ENCODE data around the gene NUP93.

Gene NUP93

DNA sequence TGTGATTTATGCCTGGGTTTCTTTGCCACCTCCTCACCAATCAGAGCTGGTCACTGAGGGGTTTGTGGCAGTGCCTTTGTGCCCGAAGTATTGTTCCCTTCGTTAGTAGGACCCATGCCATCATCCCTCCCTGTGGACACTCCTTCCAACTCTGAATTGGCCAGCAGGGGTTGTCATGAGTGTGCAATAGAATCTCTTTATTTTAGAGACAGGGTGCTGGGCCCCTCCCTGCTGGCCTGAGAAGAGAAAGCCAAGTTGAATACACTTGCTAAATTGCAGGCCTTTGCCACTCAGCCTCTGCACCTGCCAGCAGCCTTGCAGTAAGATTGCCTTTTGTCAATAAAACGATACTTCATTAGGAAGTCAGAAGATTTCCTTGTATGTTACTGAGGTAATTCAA lies 94.4 kb downstream of the NUP93 start:
- DNase-seq, result no peak

DNA sequence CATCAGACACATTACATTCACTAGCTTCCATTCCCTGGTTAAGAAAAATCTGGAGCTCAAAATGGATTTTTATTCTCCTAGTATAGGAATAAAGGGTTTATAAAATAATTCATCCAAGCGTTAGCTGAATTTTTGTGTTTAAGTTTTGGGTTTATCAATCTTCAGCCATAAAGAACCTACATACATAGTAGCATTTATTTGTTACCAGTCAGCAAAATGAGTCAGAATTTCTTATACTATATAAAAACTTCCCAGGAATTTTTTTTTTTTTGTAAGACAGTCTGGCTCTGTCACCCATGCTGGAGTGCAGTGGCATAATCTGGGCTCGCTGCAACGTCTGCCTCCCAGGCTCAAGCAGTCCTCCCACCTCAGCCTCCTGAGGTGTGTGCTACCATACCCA lies 94.9 kb downstream of the NUP93 start:
- DNase-seq, result no peak

DNA sequence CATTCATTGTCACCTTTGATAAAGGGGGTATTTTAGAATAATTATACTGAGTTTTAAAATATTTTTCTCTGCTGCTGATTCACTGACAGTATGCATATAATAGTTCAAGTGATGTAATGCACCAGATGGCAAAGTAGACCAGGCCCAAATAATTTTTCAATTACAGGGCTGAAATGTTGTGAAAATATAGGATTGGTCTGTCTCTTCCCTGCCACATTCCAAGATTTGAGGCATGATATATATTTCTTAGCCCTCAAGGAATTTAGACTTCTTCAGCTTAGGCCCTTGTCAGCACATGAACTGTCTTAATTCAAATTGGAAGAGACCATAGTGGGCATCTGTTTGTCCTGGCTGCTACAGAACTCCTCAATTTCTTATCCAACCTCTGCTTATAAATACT lies 95.9 kb downstream of the NUP93 start:
- no peak for DNase-seq

- DNase-seq, result no peak
These were observed 98.7 kb downstream of the NUP93 start for GRCh38 chr16:56828647-56829046.

GRCh38 chr16:56830669-56831068 lies 100.7 kb downstream of the NUP93 start:
- no peak for DNase-seq

DNA sequence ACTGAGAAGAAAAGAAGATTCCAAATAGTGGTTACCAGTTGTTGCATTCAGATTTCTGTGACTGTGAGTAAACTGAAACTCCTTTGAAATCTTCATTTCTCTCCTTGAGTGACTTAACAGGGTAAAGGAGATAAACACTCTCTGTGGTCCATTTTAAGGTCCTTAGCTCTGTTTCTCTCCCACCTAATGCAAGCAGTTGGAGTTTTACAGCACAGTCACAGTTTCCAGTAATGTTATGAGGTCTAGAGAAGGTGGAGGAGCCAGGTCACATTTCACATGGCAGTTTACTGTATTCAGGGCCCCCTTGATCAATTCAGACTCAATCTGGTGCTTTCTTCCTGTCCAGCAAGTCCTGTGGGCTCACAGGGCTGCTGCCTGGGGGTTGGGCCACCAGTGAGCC lies 102.8 kb downstream of the NUP93 start:
- no peak for DNase-seq

GRCh38 chr16:56833243-56833970 lies 103.5 kb downstream of the NUP93 start:
- DNase-seq, result no peak

- no peak for DNase-seq
These were observed 105.4 kb downstream of the NUP93 start for GRCh38 chr16:56835320-56835719.

- DNase-seq, result no peak
These were observed 106.7 kb downstream of the NUP93 start for GRCh38 chr16:56836410-56837230.

- no peak for DNase-seq
These were observed 108.9 kb downstream of the NUP93 start for GRCh38 chr16:56838622-56839337.

DNA sequence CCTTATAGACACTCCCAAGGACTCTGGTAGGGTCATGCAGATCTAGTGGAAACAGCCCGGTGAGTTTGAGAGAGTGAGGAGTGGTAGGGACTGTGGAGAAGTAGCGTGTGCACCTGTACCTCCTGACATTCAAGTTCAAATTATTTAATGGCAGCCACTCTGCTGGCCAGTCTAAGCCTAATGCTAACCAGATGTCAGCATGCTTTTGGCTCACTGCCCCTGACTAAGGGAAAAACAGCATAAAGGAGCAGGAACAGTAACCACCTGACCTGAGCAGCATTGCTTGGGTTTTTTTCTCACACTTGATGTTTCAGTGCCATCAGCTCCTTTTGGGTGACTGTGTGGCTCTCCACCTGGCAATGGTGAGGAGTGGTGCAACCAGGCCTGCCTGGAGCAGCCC lies 111.3 kb downstream of the NUP93 start:
- DNase-seq, result no peak

DNA sequence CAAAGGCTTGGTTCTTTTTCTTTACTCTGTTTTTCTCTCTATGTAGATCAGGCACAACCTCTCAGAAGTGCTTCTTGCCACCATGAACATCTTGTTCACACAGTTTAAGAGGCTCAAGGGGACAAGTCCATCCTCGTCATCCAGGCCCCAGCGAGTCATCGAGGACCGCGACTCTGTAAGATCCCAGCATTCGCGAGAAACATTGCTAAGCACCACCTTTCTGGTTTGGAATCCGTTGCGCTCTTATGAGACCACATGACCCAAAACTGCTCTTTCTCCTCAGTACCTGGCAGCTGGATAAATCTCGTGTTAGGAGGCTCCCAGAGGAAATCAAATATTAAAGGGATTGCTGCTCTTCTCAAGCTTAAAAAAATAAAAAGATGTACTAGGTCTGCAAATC lies 111.7 kb downstream of the NUP93 start:
- no peak for DNase-seq

- no peak for DNase-seq
These were observed 112.2 kb downstream of the NUP93 start for GRCh38 chr16:56842133-56842532.

- DNase-seq, result no peak
These were observed 114.1 kb downstream of the NUP93 start for GRCh38 chr16:56844056-56844455.

- no peak for DNase-seq
These were observed 117.4 kb downstream of the NUP93 start for GRCh38 chr16:56847173-56847910.

GRCh38 chr16:56848029-56848936 lies 118.4 kb downstream of the NUP93 start:
- DNase-seq, result no peak

DNA sequence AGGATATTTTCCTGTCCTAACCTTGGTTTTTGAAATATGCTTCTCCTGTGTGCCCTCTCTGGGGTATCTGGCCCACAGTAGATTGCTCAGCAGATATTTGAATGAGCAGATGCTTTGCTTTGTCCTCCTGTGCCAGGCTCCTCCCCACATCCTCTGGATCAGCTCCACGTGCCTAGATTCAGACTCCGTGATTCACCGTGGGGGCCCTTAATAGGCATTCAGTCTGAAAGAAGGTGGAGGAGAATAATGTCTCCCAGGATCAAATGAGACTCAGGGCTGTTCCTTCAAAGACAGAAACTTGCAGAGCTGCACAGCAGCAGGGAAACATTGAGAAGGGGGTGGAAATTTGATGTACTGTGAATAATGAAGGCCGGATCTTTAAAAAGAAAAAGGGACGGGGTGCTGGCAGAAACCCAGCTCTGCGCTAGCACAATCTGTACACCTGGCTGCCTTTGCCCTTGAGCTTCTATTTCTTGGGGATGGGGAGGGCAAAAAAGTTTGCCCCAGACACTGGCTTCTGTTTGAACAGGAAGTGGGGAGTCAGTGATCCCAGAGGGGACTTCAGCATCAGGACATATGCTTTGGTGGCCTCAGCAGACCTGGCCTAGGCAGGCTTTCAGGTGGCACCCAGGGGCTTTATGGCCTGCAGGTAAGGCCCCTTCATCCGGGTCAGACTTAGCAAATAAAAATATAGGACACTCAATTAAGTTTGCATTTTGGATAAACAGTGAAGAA lies 119.2 kb downstream of the NUP93 start:
- no peak for DNase-seq

DNA sequence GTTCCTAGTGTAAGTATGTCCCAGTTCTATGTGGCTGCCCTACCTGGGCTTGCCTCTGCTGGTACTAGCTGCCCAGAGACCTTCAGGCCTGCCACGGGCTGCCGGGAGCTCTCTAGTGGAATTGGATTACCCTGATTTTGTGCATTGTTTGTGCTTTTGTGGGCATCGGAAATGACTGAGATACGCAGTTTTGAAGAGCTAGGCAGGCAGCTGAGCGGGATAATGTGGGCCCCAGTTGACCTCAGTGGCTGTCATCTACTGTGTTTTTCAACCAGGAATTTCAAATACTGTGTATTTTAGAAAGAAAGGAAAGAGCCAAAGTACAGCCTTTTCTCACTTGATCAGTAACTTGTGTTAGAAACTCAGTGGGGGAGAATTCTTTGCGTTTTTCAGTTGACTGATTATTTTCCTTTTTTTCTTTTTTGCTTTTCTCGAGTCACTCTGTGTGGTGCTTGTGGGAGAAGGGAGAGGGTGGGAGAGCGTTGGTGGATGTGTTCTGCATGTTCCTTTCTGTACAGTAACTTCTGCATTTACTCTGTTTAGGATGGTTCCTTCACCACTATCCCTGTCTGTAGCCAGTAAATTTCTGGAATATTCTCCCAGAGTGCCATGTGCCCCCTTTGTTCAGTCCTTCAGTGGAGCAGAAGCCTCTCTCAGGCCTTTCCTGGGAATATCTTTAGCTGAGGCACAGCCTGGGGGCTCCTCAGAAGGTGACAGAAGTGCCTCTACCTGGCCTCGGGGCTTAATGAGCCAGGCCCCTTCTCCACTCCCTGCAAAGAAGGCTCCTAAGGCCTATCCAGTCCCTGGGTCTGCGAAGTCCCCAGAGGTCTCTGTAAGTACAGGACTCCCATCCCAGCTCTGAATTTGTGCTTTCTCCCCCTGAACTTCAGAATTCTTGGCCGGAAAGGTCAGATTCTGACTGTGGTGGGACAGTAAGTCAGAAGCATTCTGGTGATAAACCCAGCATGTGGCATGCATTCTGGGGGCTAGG lies 120.1 kb downstream of the NUP93 start:
- DNase-seq, result no peak

GRCh38 chr16:56851671-56852400 lies 121.9 kb downstream of the NUP93 start:
- DNase-seq, result no peak

Data from SIG-M5 (cell line).